Keratinocyte (primary cell): ENCODE measurements around the gene TAB3. TPM values are rescaled to one million over a fixed set of nuclear protein-coding genes. Genes with fewer than 3 reads are reported as not detected.

Experiments used
- DNase-seq: peaks from one replicate; pipeline ENCODE4 v3.0.0-alpha.2; 2011; ENCODE audit warnings: low read depth, missing footprints, low spot score
- FAIRE-seq: peaks from 2 replicates; lab custom pipeline; 2011; peaks lifted over from hg19 to GRCh38; lab: Jason Lieb, UNC
- H2AFZ ChIP-seq: 2 replicates; pipeline ENCODE4 v1.6.0; 2012; ENCODE audit warnings: low read length, control low read depth, inconsistent platforms; ENCODE audit not compliant: control insufficient read depth
- H3K27ac ChIP-seq: 2 replicates; pipeline ENCODE4 v1.5.1; 2011; ENCODE audit warnings: low read length; ENCODE audit not compliant: control insufficient read depth, insufficient read depth
- H3K27me3 ChIP-seq: 3 replicates; pipeline ENCODE4 v1.6.0; 2011; ENCODE audit warnings: low read length; ENCODE audit not compliant: control insufficient read depth, insufficient read depth; ENCODE audit errors: extremely low read depth
- H3K36me3 ChIP-seq, 2 experiments: 2 replicates in 1 of 2; 3 replicates in 1 of 2; pipeline ENCODE4 v1.5.1; 2011; ENCODE audit warnings: low read length in 2 of 2, mild to moderate bottlenecking in 1 of 2; ENCODE audit not compliant: control insufficient read depth in 2 of 2, insufficient read depth in 2 of 2; ENCODE audit errors: extremely low read depth in 1 of 2
- H3K4me1 ChIP-seq: 3 replicates; pipeline ENCODE4 v1.5.1; 2011; ENCODE audit warnings: low read length; ENCODE audit not compliant: control insufficient read depth, insufficient read depth; ENCODE audit errors: extremely low read depth
- H3K4me2 ChIP-seq: 3 replicates; pipeline ENCODE4 v1.6.0; 2011; ENCODE audit warnings: low read depth, low read length; ENCODE audit not compliant: control insufficient read depth, insufficient read depth; ENCODE audit errors: extremely low read depth
- H3K4me3 ChIP-seq, 3 experiments: fragments of 200-600 bp in 1 of 3; sonication (generic) in 1 of 3; 2 replicates in 2 of 3; 3 replicates in 1 of 3; pipeline ENCODE4 v1.5.1; 2011 to 2016; ENCODE audit warnings: low read length in 3 of 3, mild to moderate bottlenecking in 3 of 3, control low read depth in 2 of 3, inconsistent platforms in 1 of 3, low read depth in 1 of 3, mixed read lengths in 1 of 3, mixed run types in 1 of 3, moderate library complexity in 1 of 3; ENCODE audit not compliant: control insufficient read depth in 2 of 3, insufficient read depth in 2 of 3; ENCODE audit errors: extremely low read depth in 1 of 3
- H3K79me2 ChIP-seq: 2 replicates; pipeline ENCODE4 v1.6.0; 2012; ENCODE audit warnings: low read length; ENCODE audit not compliant: control insufficient read depth, insufficient read depth
- H3K9ac ChIP-seq: 3 replicates; pipeline ENCODE4 v1.6.0; 2011; ENCODE audit warnings: low read length; ENCODE audit not compliant: control insufficient read depth, insufficient read depth; ENCODE audit errors: extremely low read depth
- H3K9me1 ChIP-seq: 3 replicates; pipeline ENCODE4 v1.6.0; 2011; ENCODE audit warnings: low read length; ENCODE audit not compliant: control insufficient read depth, insufficient read depth; ENCODE audit errors: extremely low read depth
- H3K9me3 ChIP-seq: 2 replicates; pipeline ENCODE4 v1.5.1; 2012; ENCODE audit warnings: low read depth, low read length; ENCODE audit not compliant: control insufficient read depth
- H4K20me1 ChIP-seq: 3 replicates; pipeline ENCODE4 v1.6.0; 2011; ENCODE audit warnings: low read length; ENCODE audit not compliant: control insufficient read depth, insufficient read depth; ENCODE audit errors: extremely low read depth
- CTCF ChIP-seq, 3 experiments: IDR thresholded peaks in 1 of 3; conservative IDR thresholded peaks in 1 of 3; optimal IDR thresholded peaks in 1 of 3; 2 replicates in 2 of 3; 3 replicates in 1 of 3; pipeline versions ENCODE3 to v1.5.1; 2011; ENCODE audit warnings: low read length in 3 of 3, mild to moderate bottlenecking in 3 of 3, moderate library complexity in 2 of 3, control low read depth in 1 of 3, inconsistent platforms in 1 of 3; ENCODE audit not compliant: insufficient read depth in 2 of 3; ENCODE audit errors: extremely low read depth in 1 of 3
- EZH2 ChIP-seq: IDR thresholded peaks from one replicate; pipeline ENCODE4 v1.6.1; 2012; ENCODE audit warnings: inconsistent platforms, mild to moderate bottlenecking, low read length, moderate library complexity
- dilution Hi-C: fragments of 300-500 bp; cut with MboI; formaldehyde crosslinking; loops from one replicate; pipeline ENCODE4 v1.7.0; 2020; ENCODE audit warnings: low sequenced_read_pairs; ENCODE audit not compliant: extremely low pct_ligation_motif_present
- polyA plus RNA-seq, 5 experiments: library from polyadenylated mRNA; depleted of rRNA in 3 of 5; stranded (reverse) in 3 of 5; stranded (forward) in 1 of 5; unstranded in 1 of 5; fragments of >200 nt; gene quantifications; 1 replicate in 1 of 5; 2 replicates in 3 of 5; 3 replicates in 1 of 5; pipeline versions ENCODE4 v1.2.1 to v1.2.3, GENCODE V29; 2011 to 2012; ENCODE audit warnings: missing spikeins in 2 of 5, low read depth in 1 of 5, low replicate concordance in 1 of 5

The TAB3 gene
- polyA plus RNA-seq, 1 donor (not counting 4 experiments of a cell fraction or from before 2014, with no cell fraction given) = 25.5 TPM

- dilution Hi-C loops = no loop called here
Measured at GRCh38 chrX:30819080-30819479, 70.0 kb downstream of the TAB3 start.

GRCh38 chrX:30816079-30816478, 73.0 kb downstream of the TAB3 start:
- dilution Hi-C loops = no loop called here
- H2AFZ ChIP-seq = no peak overlapping the region

More at GRCh38 chrX:30819080-30819479, 70.0 kb downstream of the TAB3 start:
- Histone ChIP-seq H3K27ac (no peak overlapping the region), H3K4me3 (no peak overlapping the region), H3K36me3 (no peaks in the 10 kb centered on the region), H3K4me1 (no peaks in the 10 kb centered on the region), H4K20me1 (no peaks in the 10 kb centered on the region), H3K79me2 (no peaks in the 10 kb centered on the region), H3K4me2 (no peak overlapping the region), H3K9me3 (no peaks in the 10 kb centered on the region), H2AFZ (no peak overlapping the region), H3K9me1 (no peaks in the 10 kb centered on the region), H3K27me3 (no peaks in the 10 kb centered on the region), H3K9ac (no peak overlapping the region)
- DNase-seq (no peak), FAIRE-seq (no peak)
- no peak for TF ChIP-seq EZH2
- no peak for TF ChIP-seq CTCF (optimal IDR thresholded peaks at IDR 0.05 in 1 of 3, IDR thresholded peaks at IDR 0.05 in 1 of 3, conservative IDR thresholded peaks at IDR 0.05 in 1 of 3; ENCODE audit: extremely low read depth in 1 of 3, insufficient read depth in 2 of 3, low read length in 3 of 3)

More at GRCh38 chrX:30816079-30816478, 73.0 kb downstream of the TAB3 start:
- Histone ChIP-seq H3K36me3 (no peaks in the 10 kb centered on the region), H3K27me3 (no peaks in the 10 kb centered on the region), H3K9me1 (no peaks in the 10 kb centered on the region), H3K9me3 (no peaks in the 10 kb centered on the region), H4K20me1 (no peaks in the 10 kb centered on the region), H3K4me2 (no peak overlapping the region), H3K9ac (no peak overlapping the region), H3K27ac (no peak overlapping the region), H3K79me2 (no peaks in the 10 kb centered on the region), H3K4me3 (no peak overlapping the region), H3K4me1 (no peaks in the 10 kb centered on the region)
- TF ChIP-seq CTCF (optimal IDR thresholded peaks at IDR 0.05 in 1 of 3, IDR thresholded peaks at IDR 0.05 in 1 of 3, conservative IDR thresholded peaks at IDR 0.05 in 1 of 3; ENCODE audit: extremely low read depth in 1 of 3, insufficient read depth in 2 of 3, low read length in 3 of 3) (no peak), EZH2 (no peak)
- DNase-seq = no peak
- no peak for FAIRE-seq
